ENCODE measurements around the gene STK36.

The STK36 gene

DNA sequence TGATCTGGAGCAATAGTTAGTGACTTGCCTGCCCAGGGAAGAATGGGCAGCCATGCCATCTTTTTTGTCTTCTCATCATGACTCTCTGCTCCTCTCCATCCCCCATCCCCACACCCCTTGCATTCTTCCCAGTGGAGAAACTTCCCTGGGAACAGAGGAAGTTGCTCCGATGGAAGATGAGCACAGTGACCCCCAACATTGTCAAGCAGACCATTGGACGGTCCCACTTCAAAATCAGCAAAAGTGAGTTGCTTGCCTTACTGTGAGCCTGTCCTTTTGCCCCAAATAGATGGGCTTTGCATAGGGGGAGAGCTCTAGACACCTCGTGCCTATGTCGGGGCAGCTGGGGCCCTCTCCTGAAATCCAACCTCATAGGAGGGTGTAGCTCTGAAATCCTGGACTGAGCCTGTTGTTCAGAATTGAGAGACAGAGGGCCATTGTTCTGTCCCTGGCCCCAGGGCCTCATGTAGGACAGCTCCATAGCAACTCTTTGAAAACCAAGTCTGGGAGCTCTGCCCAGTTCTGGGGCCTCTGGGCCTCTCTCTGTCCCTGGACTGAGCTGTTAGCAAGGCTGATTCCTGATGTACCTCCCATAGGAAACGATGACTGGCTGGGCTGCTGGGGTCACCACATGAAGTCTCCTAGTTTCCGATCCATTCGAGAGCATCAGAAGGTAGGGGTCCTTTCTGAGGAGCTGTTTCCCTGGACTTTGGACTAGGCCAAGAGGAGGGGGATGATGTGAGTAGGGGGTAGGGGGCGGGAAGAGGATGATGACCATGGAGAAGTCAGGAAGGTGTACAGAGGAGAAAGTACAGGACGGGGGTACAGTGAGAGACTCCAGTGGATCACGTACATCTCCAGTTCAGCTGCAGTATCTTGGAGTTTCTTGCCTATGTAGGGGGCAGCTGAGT is 73.9 kb downstream of the STK36 start:
- no peak for DNase-seq (ENCODE audit: low read depth in 3 of 3)

DNA sequence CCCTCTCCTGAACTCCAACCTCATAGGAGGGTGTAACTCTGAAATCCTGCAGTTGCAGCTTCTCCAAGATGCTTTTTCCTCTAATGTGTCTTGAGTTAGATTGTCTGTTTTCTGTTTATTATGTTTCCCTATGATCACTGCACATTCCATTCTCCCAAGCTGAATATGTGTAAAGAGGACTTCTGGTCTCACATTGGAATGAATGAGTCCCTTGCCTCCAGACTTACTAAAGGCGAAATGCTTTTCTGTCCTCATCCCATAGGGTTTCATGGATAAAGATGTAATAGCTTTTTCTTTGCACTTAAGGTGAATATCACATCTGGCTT is 74.5 kb downstream of the STK36 start:
- DNase-seq (ENCODE audit: low read depth in 3 of 3): no peak

DNA sequence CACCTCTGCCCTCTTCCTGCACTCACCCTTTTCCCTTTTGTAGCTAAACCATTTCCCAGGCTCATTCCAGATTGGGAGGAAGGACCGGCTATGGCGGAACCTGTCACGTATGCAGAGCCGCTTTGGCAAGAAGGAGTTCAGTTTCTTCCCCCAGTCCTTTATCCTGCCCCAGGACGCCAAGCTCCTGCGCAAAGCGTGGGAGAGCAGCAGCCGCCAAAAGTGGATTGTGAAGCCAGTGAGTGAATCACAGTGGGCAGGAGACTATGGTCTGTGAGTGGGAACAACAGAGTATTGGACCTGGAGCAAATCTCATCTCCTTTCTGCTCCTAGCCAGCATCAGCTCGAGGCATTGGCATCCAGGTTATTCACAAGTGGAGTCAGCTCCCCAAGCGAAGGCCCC is 75.1 kb downstream of the STK36 start:
- DNase-seq (ENCODE audit: low read depth in 3 of 3): no peak

DNA sequence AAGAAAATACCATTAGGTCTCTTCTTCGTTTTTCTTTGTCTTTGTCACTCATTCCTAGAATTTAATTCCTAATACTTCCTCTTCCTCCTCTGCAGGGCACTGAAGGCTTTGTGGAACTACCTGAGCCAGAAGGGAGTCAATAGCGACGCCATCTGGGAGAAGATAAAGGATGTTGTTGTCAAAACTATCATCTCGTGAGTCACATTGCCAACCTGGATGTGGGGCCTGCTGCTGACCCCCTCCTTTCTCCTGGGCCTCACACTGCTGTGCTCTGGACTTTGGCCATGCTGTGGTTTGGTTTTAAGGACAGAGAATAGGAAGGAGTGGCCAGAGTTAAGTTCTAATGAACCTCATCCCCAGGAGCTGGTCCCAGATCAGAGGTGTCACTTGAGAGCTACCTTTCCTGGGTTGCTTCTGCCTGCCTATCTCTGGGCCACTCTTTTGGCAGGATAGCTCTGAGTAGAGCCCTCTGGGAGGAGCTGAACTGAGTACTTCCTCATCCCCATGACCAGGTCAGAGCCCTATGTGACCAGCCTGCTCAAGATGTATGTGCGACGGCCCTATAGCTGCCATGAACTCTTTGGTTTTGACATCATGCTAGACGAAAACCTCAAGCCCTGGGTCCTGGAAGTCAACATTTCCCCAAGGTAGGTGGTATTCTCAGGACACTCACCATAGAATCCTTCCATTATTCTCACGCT is 77.0 kb downstream of the STK36 start:
- no peak for DNase-seq (ENCODE audit: low read depth in 3 of 3)

All from stimulated activated CD4-positive, alpha-beta T cell treated with anti-CD3 and anti-CD28 coated beads, TNF-alpha, amount 100 ng/mL, for 48 hours (primary cell).